B cell (primary cell): Measurements from ENCODE around the gene NELL1. TPM values are rescaled to one million over a fixed set of nuclear protein-coding genes. Genes with fewer than 3 reads are reported as not detected.

Experiments
- ATAC-seq: fragments of 200-7000 bp; cut with Tn5 transposase; one replicate; pipeline ENCODE4 v1.10.0; 2021; ENCODE audit warnings: low read depth, mild to moderate bottlenecking, moderate number of reproducible peaks, moderate library complexity
- CTCF ChIA-PET: fragments of 350-600 bp; sonication (Branson Sonifier 250); formaldehyde crosslinking; loops from one replicate; lab custom pipeline; 2021; ENCODE audit warnings: antibody characterized with exemption, inconsistent platforms; lab: Charles Lee
- POLR2A ChIA-PET: fragments of 350-600 bp; sonication (Branson Sonifier 250); formaldehyde crosslinking; loops from one replicate; lab custom pipeline; 2021; ENCODE audit warnings: antibody characterized with exemption; lab: Charles Lee
- DNase-seq: peaks from one replicate; pipeline ENCODE4 v3.0.0; 2013
- H2AFZ ChIP-seq: 2 replicates; pipeline ENCODE4 v1.6.1; 2012; ENCODE audit warnings: mild to moderate bottlenecking, low read depth, low read length; ENCODE audit not compliant: insufficient read depth, poor library complexity, severe bottlenecking
- H3K27ac ChIP-seq, 2 donors: 1 replicate in 1 of 2; 2 replicates in 1 of 2; pipeline ENCODE4 v1.5.1; 2012 to 2013; ENCODE audit warnings: low read length in 2 of 2, mild to moderate bottlenecking in 2 of 2, moderate library complexity in 1 of 2
- H3K27me3 ChIP-seq, 4 experiments: fragments of 200-600 bp in 1 of 4; sonication (generic) in 1 of 4; replicated peaks in 1 of 4; 1 replicate in 2 of 4; 2 replicates in 2 of 4; pipeline versions ENCODE4 v1.6.1 to v1.7.0; 2013 to 2016; ENCODE audit warnings: low read length in 3 of 4, mild to moderate bottlenecking in 2 of 4, mixed read lengths in 1 of 4, moderate library complexity in 1 of 4; ENCODE audit not compliant: insufficient read depth in 4 of 4, control insufficient read depth in 3 of 4; ENCODE audit errors: control extremely low read depth in 1 of 4
- H3K36me3 ChIP-seq, 2 experiments: replicated peaks in 1 of 2; 1 replicate in 1 of 2; 2 replicates in 1 of 2; pipeline versions ENCODE4 v1.6.1 to v1.7.1; 2013; ENCODE audit warnings: low read length in 1 of 2; ENCODE audit not compliant: insufficient read depth in 2 of 2, control insufficient read depth in 1 of 2; ENCODE audit errors: control extremely low read depth in 1 of 2, extremely low read depth in 1 of 2
- H3K4me1 ChIP-seq, 2 donors: fragments of 200-600 bp in 1 of 2; sonication (generic) in 1 of 2; 1 replicate in 1 of 2; 2 replicates in 1 of 2; pipeline versions ENCODE4 v1.5.1 to v1.6.1; 2013 to 2017; ENCODE audit warnings: low read length in 2 of 2; ENCODE audit not compliant: control insufficient read depth in 2 of 2, insufficient read depth in 2 of 2
- H3K4me2 ChIP-seq: replicated peaks from 2 replicates; pipeline ENCODE3; 2012; ENCODE audit warnings: mild to moderate bottlenecking, low read depth, low read length; ENCODE audit not compliant: poor library complexity, severe bottlenecking
- H3K4me3 ChIP-seq, 5 experiments: fragments of 200-600 bp in 1 of 5; sonication (generic) in 1 of 5; 1 replicate in 3 of 5; 2 replicates in 2 of 5; pipeline versions ENCODE4 v1.5.1 to v1.7.0; 2011 to 2016; ENCODE audit warnings: low read length in 4 of 5, mild to moderate bottlenecking in 4 of 5, low read depth in 2 of 5, control low read depth in 1 of 5, moderate library complexity in 1 of 5; ENCODE audit not compliant: insufficient read depth in 1 of 5; ENCODE audit errors: control extremely low read depth in 1 of 5, extremely low read depth in 1 of 5
- H3K79me2 ChIP-seq: fragments of 200-600 bp; sonication (generic); one replicate; pipeline ENCODE4 v1.6.0; 2016; ENCODE audit warnings: low read length; ENCODE audit not compliant: control insufficient read depth, insufficient read depth
- H3K9ac ChIP-seq: fragments of 200-600 bp; sonication (generic); 2 replicates; pipeline ENCODE4 v1.6.1; 2017; ENCODE audit warnings: mild to moderate bottlenecking, low read length, moderate library complexity
- H3K9me3 ChIP-seq, 3 donors: one replicate each; pipeline versions ENCODE4 v1.6.1 to v1.7.1; 2013; ENCODE audit warnings: low read length in 2 of 3; ENCODE audit not compliant: control insufficient read depth in 2 of 3, insufficient read depth in 1 of 3; ENCODE audit errors: control extremely low read depth in 1 of 3
- H4K20me1 ChIP-seq: 2 replicates; pipeline ENCODE4 v1.6.0; 2012; ENCODE audit warnings: mild to moderate bottlenecking, low read length; ENCODE audit not compliant: insufficient read depth, control insufficient read depth, poor library complexity, severe bottlenecking
- H3K27ac Mint-ChIP-seq: one replicate; pipeline ENCODE4 v1.8.0; 2021; ENCODE audit warnings: mixed read lengths
- H3K27me3 Mint-ChIP-seq: one replicate; pipeline ENCODE4 v1.8.0; 2021; ENCODE audit warnings: mixed read lengths
- H3K4me1 Mint-ChIP-seq: one replicate; pipeline ENCODE4 v1.8.0; 2021; ENCODE audit warnings: mixed read lengths
- H3K4me3 Mint-ChIP-seq: one replicate; pipeline ENCODE4 v1.8.0; 2021; ENCODE audit warnings: mixed read lengths
- H3K9me3 Mint-ChIP-seq: one replicate; pipeline ENCODE4 v1.8.0; 2022; ENCODE audit warnings: mixed read lengths; ENCODE audit not compliant: insufficient read depth
- EZH2 ChIP-seq: IDR thresholded peaks from 2 replicates; pipeline ENCODE4 v1.6.1; 2012; ENCODE audit warnings: borderline replicate concordance, low read depth, mild to moderate bottlenecking, moderate library complexity, low read length; ENCODE audit not compliant: insufficient read depth, poor library complexity, severe bottlenecking
- WGBS: methylation state at CpG from one replicate; pipeline ENCODE4 v1.1.5; 2013; ENCODE audit warnings: missing lambda C conversion rate; ENCODE audit not compliant: insufficient coverage; 5-methylcytosine and 5-hydroxymethylcytosine counted together
- intact Hi-C: fragments of 100-400 bp; cut with micrococcal nuclease; formaldehyde crosslinking; loops from one replicate; pipeline ENCODE4 v1.10.0; 2022
- polyA plus RNA-seq: library from polyadenylated mRNA; depleted of rRNA; stranded (reverse); fragments of >200 nt; gene quantifications from 2 replicates; pipeline ENCODE4 v1.2.3, GENCODE V29; 2012
- total RNA-seq, 2 donors: library from RNA; stranded (reverse); fragments of 120-200 nt in 1 of 2; gene quantifications; 1 replicate in 1 of 2; 2 replicates in 1 of 2; pipeline versions ENCODE4 v1.2.3 to v1.2.4, GENCODE V29; 2013 to 2022
- TF ChIP-seq, protein P1 (sequence below): fragments of 200-600 bp; IDR thresholded peaks from one replicate; pipeline ENCODE4 v1.8.0; 2022; ENCODE audit warnings: antibody characterized with exemption, mild to moderate bottlenecking

The NELL1 gene
- total and polyA plus RNA-seq, 2 donors (not counting 1 experiment from before 2014, with no cell fraction given), result not detected

- ATAC-seq (no peak), DNase-seq (no peak)
- Histone ChIP-seq H2AFZ (no peak overlapping the region), H3K4me3 (no peak overlapping the region), H3K4me1 (no peaks in the 10 kb centered on the region), H3K4me2 (no peak overlapping the region), H3K79me2 (no peaks in the 10 kb centered on the region), H4K20me1 (no peaks in the 10 kb centered on the region), H3K27me3 (no peaks in the 10 kb centered on the region), H3K36me3 (no peaks in the 10 kb centered on the region), H3K9ac (no peak overlapping the region), H3K27ac (no peak overlapping the region), H3K9me3 (peaks cover 0 to 3% (median 0%) of the 10 kb centered on the region in 3 donors)
- ChIA-PET POLR2A (no interaction called here), CTCF (no interaction called here)
- intact Hi-C loops, result no loop called here
- TF ChIP-seq, protein P1, sequence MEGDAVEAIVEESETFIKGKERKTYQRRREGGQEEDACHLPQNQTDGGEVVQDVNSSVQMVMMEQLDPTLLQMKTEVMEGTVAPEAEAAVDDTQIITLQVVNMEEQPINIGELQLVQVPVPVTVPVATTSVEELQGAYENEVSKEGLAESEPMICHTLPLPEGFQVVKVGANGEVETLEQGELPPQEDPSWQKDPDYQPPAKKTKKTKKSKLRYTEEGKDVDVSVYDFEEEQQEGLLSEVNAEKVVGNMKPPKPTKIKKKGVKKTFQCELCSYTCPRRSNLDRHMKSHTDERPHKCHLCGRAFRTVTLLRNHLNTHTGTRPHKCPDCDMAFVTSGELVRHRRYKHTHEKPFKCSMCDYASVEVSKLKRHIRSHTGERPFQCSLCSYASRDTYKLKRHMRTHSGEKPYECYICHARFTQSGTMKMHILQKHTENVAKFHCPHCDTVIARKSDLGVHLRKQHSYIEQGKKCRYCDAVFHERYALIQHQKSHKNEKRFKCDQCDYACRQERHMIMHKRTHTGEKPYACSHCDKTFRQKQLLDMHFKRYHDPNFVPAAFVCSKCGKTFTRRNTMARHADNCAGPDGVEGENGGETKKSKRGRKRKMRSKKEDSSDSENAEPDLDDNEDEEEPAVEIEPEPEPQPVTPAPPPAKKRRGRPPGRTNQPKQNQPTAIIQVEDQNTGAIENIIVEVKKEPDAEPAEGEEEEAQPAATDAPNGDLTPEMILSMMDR, result no peak
- no peak for TF ChIP-seq EZH2
- no peaks in the 10 kb centered on the region for H3K4me1 Mint-ChIP-seq
- no peaks in the 10 kb centered on the region for H3K27me3 Mint-ChIP-seq
- no peak overlapping the region for H3K4me3 Mint-ChIP-seq
- WGBS, result 90% methylated on average over 8 of the region's 8 CpGs
- H3K27ac Mint-ChIP-seq, result no peak overlapping the region
- H3K9me3 Mint-ChIP-seq, result no peaks in the 10 kb centered on the region
These were observed 500.3 kb downstream of the NELL1 start for GRCh38 chr11:21169639-21170038.

- no peak overlapping the region for H3K27ac ChIP-seq
- ATAC-seq, result no peak
These were observed 504.1 kb downstream of the NELL1 start for GRCh38 chr11:21173476-21173875.

More at GRCh38 chr11:21173476-21173875, 504.1 kb downstream of the NELL1 start:
- no peaks in the 10 kb centered on the region for H3K36me3 ChIP-seq
- Mint-ChIP-seq H3K27ac (no peak overlapping the region), H3K4me3 (no peak overlapping the region), H3K4me1 (no peaks in the 10 kb centered on the region), H3K9me3 (no peaks in the 10 kb centered on the region), H3K27me3 (no peaks in the 10 kb centered on the region)
- TF ChIP-seq, protein P1, result no peak
- TF ChIP-seq EZH2, result no peak
- H3K4me3 ChIP-seq, result no peak overlapping the region
- ChIA-PET CTCF (no interaction called here), POLR2A (no interaction called here)
- no peak for DNase-seq
- no peak overlapping the region for H3K9ac ChIP-seq
- H3K79me2 ChIP-seq, result no peaks in the 10 kb centered on the region
- no peak overlapping the region for H2AFZ ChIP-seq
- peaks cover 0 to 3% (median 0%) of the 10 kb centered on the region in 3 donors for H3K9me3 ChIP-seq
- no peaks in the 10 kb centered on the region for H4K20me1 ChIP-seq
- no peaks in the 10 kb centered on the region for H3K27me3 ChIP-seq
- no peak overlapping the region for H3K4me2 ChIP-seq
- intact Hi-C loops, result no loop called here
- H3K4me1 ChIP-seq, result no peaks in the 10 kb centered on the region
